HL-60/S4 treated with phorbol 12-myristate 13-acetate at 8.2 ng/mL for 4 days and 3 days (cell line): Measurements from ENCODE around the gene PGBD5.

Experiments used
- in situ Hi-C: fragments of 300-500 bp; cut with MboI; formaldehyde crosslinking; loops from 2 replicates; pipeline ENCODE4 v1.15.0; 2022; ENCODE audit warnings: low sequenced_read_pairs

Gene PGBD5

DNA sequence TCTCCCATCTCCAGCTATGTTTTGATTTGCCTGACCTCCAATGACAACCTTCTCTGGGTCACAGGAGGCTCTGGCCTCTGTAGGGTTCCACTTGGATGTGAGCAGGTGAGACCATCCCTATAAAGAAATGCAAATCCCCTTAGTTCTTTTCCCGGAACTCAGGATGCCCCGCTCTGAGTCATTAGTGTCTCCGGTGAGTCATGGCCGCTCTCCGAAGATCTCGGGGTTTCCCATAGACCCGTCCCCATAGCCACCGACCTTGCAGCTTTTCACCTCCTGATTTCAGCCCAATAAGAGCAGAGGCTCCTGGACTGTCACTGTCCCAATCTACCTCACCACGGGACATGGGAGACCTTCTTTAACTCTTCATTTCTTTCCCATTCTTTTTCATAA, 98.2 kb downstream of the PGBD5 start:
- in situ Hi-C loops, result no loop called here

GRCh38 chr1:230326971-230327891, 98.9 kb downstream of the PGBD5 start:
- in situ Hi-C loops, result no loop called here

- in situ Hi-C loops, result loop anchor here (25.0 kb wide), 1 partner anchor 661 kb away; no protein-coding TSS in a partner anchor
These were observed 102.4 kb downstream of the PGBD5 start for GRCh38 chr1:230323686-230324085.

DNA sequence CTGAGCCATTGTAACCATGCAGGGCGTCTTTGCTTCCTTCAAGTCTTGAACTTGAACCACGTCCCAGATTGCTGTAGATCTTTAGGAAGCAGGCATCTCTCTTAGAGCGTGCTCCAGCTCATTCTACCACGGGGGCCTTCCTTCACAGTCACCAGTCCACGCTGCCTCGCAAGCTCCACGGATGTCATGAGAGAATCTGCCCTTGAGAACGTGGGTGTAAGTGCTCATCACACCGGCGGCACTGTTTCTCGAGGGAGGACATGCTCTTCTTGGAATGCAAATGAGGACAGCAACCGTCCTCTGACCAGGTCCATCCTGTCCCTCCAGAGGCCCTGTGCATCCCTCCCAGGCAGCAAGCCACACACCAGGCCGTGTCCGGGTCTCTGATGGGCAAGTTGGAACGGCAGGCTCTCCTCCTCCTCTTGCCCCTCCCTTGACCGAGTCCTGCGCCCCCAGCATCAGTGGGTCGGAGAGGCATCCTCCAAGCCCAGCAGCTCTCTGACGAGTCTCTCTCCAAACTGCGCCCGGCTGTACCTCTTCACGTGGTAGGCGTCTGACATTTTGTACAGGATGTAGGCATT, 103.1 kb downstream of the PGBD5 start:
- in situ Hi-C loops, result loop anchor here (25.0 kb wide), 1 partner anchor 661 kb away; no protein-coding TSS in a partner anchor

- in situ Hi-C loops, result loop anchor here (25.0 kb wide), 1 partner anchor 660 kb away; no protein-coding TSS in a partner anchor
These were observed 103.7 kb downstream of the PGBD5 start for GRCh38 chr1:230322421-230322756.

- in situ Hi-C loops, result loop anchor here (25.0 kb wide), 1 partner anchor 660 kb away; no protein-coding TSS in a partner anchor
These were observed 104.3 kb downstream of the PGBD5 start for GRCh38 chr1:230321741-230322420.

GRCh38 chr1:230321341-230321740, 104.8 kb downstream of the PGBD5 start:
- in situ Hi-C loops, result loop anchor here (25.0 kb wide), 1 partner anchor 659 kb away; no protein-coding TSS in a partner anchor

DNA sequence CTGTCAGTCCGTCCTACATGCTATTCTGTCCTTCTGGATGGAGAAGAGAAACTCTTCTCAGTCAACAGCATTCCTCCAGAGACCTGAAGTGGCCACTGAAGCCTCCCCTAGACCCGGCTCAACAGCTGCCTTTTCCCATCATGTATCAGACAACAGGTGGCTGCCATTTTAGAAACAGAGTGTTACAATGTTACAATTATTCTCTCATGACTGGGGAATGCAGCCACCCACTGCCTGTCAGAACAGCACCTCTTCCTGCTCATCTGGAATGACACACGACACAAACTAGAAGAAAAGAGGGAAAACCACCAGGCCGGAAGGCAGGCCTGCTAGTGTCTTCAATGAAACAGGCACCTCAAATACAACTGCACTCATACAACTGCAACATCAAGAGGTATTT, 105.3 kb downstream of the PGBD5 start:
- in situ Hi-C loops, result loop anchor here (25.0 kb wide), 1 partner anchor 659 kb away; no protein-coding TSS in a partner anchor

- in situ Hi-C loops, result loop anchor here (25.0 kb wide), 1 partner anchor 657 kb away; no protein-coding TSS in a partner anchor
These were observed 107.0 kb downstream of the PGBD5 start for GRCh38 chr1:230319014-230319747.

GRCh38 chr1:230317823-230318819, 108.0 kb downstream of the PGBD5 start:
- in situ Hi-C loops, result loop anchor here (25.0 kb wide), 1 partner anchor 656 kb away; no protein-coding TSS in a partner anchor

GRCh38 chr1:230316864-230317745, 109.0 kb downstream of the PGBD5 start:
- in situ Hi-C loops, result loop anchor here (25.0 kb wide), 1 partner anchor 655 kb away; no protein-coding TSS in a partner anchor

DNA sequence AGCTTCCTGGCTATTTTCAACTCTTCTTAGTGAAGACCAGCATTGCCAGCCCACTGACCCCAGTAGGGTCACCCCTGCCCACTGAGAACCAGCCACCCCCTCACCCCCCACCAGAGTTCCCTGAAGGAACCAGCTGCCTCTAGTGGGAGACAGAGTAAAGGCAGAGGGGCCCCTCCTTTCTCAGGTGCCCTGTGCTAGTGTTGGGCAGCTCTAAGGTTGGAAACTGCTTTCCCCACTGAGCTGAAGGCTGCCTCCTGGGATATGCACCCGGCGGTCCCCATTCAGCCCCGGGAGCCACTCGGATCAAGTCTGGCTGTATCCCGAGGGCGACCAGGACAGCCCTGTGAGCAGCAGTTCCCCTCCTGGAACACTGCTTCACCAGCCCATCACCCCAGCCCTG, 111.0 kb downstream of the PGBD5 start:
- in situ Hi-C loops, result loop anchor here (25.0 kb wide), 1 partner anchor 653 kb away; no protein-coding TSS in a partner anchor

GRCh38 chr1:230314142-230314470, 112.0 kb downstream of the PGBD5 start:
- in situ Hi-C loops, result loop anchor here (25.0 kb wide), 1 partner anchor 652 kb away; no protein-coding TSS in a partner anchor

DNA sequence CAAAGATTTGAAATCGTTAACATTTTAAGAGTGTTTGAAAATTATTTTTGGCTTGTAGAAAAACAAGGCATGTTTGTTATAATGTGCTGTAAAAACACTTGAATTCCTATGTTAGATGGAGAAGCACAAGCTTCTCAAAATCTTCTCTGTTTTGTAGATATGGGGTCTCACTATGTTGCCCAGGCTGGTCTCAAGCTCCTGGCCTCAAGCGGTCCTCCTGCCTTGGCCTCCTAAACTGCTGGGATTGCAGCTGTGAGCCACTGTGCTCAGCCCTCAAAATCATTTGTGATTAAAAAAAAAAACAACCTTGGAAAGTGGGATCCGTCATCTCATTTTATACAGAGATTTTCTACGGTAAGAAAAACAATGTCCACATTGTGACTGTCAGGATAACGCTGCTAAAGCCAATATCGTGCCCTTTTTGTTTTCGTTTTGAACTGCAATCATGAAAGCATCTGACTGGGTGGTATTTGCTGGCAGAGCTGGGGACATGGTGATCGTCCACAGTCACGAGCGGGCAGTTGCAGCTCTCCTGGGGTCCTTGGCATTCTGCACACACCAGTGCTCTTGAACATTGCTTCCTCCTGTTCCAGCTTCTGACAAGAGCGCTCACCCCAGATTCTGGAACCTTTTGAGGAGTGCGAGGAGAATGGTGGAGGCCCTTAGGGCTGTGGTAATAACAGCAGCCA, 112.5 kb downstream of the PGBD5 start:
- in situ Hi-C loops, result loop anchor here (25.0 kb wide), 1 partner anchor 651 kb away; no protein-coding TSS in a partner anchor

- in situ Hi-C loops, result loop anchor here (25.0 kb wide), 1 partner anchor 650 kb away; no protein-coding TSS in a partner anchor
These were observed 113.5 kb downstream of the PGBD5 start for GRCh38 chr1:230312676-230313075.

DNA sequence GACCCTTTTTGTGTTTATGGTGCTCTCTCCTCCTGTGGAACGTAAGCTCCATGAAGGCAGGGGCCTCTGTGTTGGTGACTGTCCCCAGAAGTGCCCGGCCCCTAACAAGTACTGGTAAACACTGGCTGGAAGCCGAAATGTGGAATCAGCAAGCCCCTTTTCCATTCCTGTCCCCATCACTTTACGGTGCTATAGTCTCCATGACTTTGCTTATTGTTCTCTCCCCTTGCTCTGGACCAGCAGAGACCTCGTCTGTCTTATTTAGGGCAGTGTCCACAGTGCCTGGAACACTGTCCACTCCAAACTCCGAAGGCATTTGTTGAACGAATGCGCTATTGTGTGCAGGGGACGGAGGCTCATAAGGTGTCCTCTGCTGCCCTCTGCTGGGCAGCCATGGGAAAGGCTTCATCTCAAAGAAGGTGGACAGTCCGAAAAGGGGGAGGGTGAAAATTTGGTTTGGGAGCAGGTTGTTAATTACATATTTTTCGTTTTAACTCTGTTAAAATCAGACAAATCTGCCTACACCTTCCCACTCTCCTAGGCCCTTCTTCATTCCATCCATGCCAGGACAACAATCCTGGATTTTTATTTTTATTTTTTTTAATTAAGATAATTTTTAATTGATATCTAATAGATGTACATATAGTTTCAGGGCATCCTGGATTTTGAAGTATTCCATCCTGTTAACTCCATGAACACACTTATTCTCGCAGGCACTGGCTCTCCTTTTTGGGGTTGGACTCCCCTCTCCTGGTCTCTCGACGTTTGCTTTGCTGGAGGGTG, 115.6 kb downstream of the PGBD5 start:
- in situ Hi-C loops, result loop anchor here (25.0 kb wide), 1 partner anchor 648 kb away; no protein-coding TSS in a partner anchor
